GM04503 (cell line): Measurements from ENCODE around the gene METTL15.
A peak's percentile ranks its signal among the peaks of the same experiment; 100 is the strongest.
"Not testable (repeated sequence)": the region's sequence is repeated elsewhere in the genome, so short reads cannot be mapped to it uniquely, and the experiment has no call there.

Source experiments
- DNase-seq: peaks from one replicate; pipeline ENCODE4 v3.0.0-alpha.2; 2012; ENCODE audit warnings: low read depth

The METTL15 gene, protein sequence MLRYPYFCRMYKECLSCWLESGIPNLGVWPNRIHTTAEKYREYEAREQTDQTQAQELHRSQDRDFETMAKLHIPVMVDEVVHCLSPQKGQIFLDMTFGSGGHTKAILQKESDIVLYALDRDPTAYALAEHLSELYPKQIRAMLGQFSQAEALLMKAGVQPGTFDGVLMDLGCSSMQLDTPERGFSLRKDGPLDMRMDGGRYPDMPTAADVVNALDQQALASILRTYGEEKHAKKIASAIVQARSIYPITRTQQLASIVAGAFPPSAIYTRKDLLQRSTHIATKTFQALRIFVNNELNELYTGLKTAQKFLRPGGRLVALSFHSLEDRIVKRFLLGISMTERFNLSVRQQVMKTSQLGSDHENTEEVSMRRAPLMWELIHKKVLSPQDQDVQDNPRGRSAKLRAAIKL

DNA sequence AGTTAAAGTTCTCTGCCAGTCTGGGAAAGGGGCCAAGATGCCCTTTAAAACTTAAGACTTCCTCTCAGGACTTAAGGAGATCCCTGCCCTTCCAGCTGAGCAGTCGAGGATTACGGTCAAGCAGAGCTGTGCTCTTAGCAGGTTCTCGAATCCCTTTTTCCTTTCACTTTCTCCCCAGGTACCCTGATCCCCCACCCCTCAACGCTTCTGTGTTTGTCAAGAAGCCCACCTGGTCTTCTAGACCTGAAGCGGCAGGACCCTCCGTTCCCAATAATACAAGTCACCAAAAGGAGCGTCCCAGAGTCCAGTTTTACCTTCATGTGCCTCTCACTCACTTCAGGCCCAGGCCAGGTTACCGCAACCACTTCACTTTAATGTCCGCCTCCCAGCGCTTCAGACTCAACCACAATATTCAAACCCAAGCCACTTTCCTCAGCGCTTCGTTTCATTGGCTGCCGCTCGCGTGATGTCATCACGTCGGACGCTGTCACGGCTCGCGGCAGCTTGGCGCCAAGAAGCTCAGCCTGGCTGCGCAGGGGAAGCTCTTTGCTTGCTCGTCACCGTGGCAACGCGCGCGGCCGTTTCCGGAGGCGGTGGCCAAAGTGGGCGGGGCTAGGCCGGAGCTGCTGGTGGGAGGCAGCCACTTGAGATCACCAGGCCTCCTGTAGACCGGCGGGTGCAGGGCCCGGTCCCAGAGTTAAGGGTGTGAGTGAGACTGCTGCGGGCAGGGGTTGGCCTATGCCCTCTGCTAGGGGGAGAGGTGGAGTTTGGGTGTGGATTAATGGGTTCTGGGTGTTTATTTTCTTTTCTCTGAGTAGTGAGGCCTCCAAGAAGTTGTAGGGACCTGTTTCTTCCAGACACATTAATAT, at the start of gene METTL15, which contains the start of gene KIF18A:
Gene METTL15 (plus strand): TSS at position 639 of the 869 bp plus-strand sequence. CDS start 4,947 bp downstream, outside the sequence.
Gene KIF18A (minus strand): TSS at position 407 of the 869 bp plus-strand sequence. CDS start 10,209 bp downstream, outside the sequence.
- peak; percentile 93 for DNase-seq

GRCh38 chr11:28071305-28071704, 36.9 kb upstream of the METTL15 start:
- no peak for DNase-seq

GRCh38 chr11:28072321-28072720, 35.9 kb upstream of the METTL15 start:
- no peak for DNase-seq

GRCh38 chr11:28077521-28077920, 30.7 kb upstream of the METTL15 start:
- no peak for DNase-seq

DNA sequence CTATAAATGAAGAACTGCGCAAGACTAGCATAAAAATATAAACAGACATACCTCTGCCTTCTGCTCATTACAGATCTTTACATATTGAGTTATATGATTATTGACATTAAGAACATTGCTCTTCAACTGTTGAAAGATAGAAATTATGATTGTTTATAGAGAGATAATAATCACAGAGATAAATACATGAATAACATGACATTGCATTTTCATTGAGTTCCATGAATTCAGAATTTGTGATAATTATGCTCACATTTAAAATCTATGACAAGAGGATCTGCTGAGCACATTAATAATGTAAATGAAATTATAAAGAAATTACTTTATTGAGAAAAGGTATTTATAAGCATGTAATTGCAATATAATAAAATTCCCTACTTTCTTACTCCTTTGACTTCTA, 25.1 kb upstream of the METTL15 start:
- DNase-seq: no peak

GRCh38 chr11:28086569-28086968, 21.6 kb upstream of the METTL15 start:
- DNase-seq: no peak

DNA sequence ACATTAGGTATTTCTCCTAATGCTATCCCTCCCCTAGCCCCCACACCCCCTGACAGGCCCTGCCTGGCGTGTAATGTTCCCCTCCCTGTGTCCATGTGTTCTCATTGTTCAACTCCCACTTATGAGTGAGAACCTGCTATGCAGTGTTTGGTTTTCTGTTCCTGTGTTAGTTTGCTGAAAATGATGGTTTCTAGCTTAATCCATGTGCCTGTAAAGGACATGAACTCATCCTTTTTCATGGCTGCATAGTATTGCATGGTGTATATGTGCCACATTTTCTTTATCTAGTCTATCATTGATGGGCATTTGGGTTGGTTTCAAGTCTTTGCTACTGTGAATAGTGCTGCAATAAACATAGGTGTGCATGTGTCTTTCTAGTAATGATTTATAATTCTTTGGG, 21.0 kb upstream of the METTL15 start:
- DNase-seq: not testable (repeated sequence)

DNA sequence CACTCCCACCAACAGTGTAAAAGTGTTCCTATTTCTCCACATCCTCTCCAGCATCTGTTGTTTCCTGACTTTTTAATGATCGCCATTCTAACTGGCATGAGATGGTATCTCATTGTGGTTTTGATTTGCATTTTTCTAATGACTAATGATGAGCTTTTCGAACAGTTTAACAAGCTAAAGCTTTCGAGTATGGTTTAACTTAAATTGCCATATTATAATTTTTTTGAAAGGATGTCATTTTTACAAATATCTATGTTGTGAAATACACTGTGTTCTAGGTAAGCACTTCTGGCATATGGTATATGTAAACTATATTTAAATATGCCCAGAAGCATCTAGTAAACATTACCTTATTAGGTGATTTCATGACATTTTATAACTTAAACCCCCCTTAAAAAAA, 20.5 kb upstream of the METTL15 start:
- DNase-seq: not testable (repeated sequence)

GRCh38 chr11:28089378-28089777, 18.8 kb upstream of the METTL15 start:
- no peak for DNase-seq

- DNase-seq: no peak
Observed at GRCh38 chr11:28090052-28090749, 18.0 kb upstream of the METTL15 start.

DNA sequence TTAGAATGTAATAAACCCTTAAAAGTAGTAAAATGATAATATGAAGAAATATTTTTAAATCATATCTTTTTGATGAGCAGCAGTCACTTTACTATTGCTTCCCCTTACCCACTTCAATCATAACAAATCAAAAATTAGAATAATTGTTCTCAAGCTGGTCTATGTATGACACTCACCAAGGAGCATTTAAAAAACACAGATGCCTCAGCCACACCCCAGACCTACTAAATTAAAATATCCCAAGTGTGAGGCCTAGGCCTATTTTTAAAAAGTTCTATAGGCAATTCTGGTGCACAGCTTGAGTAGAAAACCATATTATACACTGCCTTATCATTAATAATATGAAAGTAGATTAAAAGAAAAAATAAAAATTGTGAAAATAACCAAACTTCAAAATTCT, 15.4 kb upstream of the METTL15 start:
- DNase-seq: no peak

- no peak for DNase-seq
Observed at GRCh38 chr11:28098257-28098656, 9.9 kb upstream of the METTL15 start.

- DNase-seq: no peak
Observed at GRCh38 chr11:28099715-28100114, 8.5 kb upstream of the METTL15 start.

- DNase-seq: no peak
Observed at GRCh38 chr11:28100665-28101064, 7.5 kb upstream of the METTL15 start.

DNA sequence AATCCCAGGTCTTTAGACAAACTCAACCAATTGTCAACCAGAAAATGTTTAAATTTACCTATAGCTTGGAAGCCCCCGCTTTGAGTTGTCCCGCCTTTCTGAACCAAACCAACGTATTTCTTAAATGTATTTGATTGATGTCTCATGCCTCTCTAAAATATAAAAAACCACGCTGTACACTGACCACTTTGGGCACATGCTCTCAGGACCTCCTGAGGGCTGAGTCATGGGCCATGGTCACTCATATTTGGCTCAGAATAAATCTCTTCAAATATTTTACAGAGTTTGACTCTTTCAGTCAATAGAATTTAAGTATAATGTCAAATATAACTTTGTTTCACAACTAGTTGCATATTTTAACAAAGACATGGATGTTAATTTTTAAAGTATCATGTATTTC, 5.9 kb upstream of the METTL15 start:
- not testable (repeated sequence) for DNase-seq

- DNase-seq: no peak
Observed at GRCh38 chr11:28104425-28104824, 3.8 kb upstream of the METTL15 start.

DNA sequence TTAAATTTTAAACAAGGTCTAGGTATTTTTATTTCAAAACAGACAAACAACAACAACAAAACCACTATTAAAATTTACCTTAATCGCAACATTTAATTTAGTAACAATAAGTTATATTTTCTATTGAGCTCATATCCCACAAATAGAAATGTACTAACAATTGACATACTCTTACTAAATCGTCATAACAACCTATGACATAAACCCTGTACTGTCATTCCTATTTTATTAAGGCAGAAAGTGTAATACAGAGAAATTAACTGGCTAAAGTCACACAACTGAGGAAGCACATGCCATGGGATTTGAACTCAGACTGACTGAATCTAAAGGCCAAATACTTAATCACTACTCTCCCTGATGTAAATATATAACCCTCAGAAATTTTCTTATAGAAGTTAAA, 3.2 kb upstream of the METTL15 start:
- no peak for DNase-seq

DNA sequence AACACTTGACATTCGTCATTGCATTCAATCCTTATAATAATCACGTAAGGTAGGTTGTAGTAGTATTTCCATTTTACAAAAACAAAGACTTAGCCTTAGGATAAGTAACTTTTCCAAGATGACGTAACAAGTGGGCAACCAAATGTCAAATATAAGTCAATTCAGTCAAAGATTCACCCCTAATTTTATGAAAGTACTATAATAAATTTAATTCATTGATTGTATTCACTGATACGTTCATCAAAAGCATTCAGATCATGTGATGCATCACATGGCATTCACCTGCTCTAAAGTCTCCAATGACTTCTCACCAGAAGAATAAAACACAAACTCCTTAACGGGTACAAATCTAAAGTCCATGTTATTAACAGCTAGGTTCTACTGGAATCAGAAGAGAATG, 2.3 kb upstream of the METTL15 start:
- no peak for DNase-seq

DNA sequence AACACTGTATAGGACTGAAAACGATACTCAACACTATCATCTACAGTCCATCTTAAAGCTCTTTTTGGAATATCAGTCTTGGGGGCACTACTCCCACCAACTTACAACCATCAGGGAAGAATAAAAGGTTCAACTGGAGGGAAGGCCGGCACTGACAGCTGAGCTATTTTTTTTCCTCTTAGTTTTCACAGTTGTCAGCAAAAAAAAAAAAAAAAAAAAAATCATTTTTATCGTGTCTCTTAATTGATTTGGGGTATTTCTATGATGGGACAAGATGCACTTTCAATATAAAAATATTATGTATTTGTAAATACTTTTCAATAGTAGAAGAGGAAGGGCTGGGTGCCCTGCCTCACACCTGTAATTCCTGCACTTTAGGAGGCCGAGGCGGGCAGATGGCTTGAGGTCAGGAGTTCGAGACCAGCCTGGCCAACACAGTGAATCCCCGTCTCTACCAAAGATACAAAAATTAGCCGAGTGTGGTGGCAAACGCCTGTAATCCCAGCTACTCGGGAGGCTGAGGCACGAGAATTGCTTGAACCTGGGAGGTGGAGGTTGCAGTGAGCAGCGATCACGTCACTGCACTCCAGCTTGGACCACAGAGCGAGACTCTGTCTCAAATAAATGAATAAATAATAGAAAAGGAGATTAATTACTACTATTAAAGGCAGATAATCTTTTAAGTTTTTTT, 1.7 kb upstream of the METTL15 start:
- no peak for DNase-seq

DNA sequence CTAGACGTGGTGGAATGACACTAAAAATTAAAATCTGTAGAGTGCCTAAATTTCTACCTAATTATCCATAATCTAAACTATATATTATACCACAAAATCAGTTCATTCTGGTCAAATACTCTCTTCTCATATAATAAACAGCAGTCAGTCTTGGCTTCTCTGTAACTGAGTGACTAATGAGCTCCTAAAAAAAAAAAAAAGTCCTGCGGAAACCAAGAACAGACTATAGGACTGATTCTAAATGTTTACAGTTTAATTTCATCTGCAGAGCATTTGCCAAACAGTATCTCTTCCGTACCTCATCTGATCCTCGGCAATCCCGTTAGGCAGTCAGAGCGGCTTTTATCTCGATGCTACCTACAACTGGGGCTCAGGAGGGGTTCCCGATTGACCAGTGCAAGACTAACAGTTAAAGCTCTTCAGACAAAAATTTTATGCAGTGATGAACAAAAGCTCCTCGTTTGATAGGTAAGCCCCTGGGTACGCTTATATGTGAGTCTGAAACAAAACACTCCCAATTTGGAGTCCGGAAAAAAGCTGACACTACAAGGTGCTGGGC, 918 bp upstream of the METTL15 start:
- no peak for DNase-seq

DNA sequence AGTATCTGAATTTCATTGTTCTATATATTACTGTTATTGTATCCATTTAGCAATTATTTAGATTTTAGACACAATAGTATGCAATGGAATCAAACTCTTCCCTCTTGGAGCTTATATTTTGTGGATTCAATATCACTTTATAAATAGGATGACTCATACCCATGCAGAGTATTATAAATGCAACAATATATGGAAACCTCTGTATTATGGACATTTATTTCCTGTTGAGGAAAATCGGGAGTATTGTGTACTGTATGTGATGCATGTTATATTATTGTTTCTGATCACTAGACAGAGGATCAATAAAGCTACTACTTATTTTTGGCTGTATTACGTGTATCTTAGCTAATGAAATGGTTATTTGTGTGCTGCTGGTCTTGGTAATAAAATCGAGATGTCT, 770 bp downstream of the METTL15 start:
- no peak for DNase-seq
